ENCODE measurements around the gene EGFL8.
"Not testable (repeated sequence)": the region's sequence is repeated elsewhere in the genome, so short reads cannot be mapped to it uniquely, and the experiment has no call there.

The EGFL8 gene

DNA sequence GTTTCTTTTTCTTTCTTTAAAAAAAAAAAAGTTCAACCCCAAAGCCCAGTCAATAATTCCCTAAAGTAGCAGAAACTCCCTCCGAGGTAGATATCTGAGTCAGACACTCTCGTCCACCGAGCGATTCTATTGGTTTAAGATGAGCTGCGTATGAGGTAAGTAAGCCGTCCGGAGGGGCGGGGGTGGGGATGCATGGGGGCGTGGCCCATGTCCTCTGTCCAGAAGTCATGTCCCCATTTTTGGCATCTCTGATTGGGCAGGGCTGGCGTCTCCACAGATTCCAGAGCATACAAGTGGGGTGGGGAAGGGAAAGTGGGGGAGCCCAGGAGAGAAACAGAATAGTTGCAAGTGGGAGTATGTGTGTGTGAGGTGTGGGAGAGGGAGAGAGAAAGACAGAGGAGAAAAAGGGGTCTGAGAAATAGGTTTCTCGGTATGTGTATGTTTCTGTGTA, 21.3 kb downstream of the EGFL8 start:
- not testable (repeated sequence) for DNase-seq

DNA sequence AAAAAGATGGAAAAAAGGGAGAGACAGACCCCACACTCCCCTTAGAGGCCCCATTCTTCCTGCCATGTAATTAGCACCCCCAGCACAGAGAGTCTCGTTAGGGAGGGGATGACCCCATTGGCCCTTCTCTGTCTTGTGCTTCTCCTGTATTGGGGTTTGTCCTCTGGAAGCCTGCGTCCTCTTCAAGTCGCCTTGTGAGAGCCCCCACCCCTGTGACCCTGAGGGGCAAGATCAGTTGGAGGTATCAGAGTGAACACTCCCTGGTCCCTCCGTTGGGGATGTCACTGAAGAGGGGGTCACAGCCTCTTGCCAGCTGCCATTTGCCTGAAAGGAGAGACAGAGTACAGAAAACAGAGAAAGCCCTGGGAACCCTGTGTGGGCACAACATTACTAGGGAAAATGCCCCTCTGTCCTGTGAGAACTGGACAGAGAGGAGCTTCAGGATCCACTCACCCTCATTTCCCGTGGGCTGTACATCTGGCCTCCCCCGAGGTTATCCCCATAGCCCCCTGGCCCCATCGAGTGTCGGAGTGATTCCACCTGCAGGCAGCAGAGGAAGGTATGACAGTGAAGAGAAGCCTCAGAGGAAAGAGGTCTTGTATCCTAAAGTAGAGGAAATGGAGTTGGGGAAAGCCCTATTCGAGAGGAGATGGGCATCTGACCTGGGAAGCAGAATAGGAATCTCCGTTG, 21.9 kb downstream of the EGFL8 start:
- not testable (repeated sequence) for DNase-seq

DNA sequence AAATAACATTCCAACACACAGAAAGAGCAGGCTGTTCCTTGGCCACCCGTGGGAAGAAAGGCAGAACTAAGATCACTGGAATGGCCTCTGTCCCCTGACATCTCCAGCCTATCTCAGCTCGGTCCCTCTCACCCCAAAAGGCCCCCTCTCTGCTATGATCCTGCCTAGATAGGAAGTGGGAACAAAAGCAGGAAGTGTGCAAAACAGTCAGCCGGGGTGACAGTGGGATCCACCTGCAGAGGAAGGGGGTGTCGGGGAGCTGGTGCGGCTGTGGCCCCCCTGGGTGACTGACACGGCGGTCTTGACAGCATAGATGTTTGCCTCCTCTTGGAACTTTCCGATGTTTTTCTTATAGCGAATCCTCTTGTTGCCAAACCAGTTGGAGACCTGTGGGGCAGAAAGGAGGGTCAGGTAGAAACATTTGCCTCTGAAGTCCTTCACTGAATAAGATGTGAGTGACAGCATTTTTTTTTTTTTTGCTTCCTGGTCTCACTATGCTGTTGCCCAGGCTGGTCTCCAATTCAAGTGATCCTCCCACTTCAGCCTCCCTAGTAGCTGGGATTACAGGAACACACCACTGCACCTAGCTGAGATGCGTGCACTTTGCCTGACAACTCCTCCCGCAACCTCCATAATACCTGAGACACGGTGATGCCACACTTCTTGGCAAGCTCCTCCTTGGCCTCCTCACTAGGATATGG, 22.8 kb downstream of the EGFL8 start:
- no peak for DNase-seq

DNA sequence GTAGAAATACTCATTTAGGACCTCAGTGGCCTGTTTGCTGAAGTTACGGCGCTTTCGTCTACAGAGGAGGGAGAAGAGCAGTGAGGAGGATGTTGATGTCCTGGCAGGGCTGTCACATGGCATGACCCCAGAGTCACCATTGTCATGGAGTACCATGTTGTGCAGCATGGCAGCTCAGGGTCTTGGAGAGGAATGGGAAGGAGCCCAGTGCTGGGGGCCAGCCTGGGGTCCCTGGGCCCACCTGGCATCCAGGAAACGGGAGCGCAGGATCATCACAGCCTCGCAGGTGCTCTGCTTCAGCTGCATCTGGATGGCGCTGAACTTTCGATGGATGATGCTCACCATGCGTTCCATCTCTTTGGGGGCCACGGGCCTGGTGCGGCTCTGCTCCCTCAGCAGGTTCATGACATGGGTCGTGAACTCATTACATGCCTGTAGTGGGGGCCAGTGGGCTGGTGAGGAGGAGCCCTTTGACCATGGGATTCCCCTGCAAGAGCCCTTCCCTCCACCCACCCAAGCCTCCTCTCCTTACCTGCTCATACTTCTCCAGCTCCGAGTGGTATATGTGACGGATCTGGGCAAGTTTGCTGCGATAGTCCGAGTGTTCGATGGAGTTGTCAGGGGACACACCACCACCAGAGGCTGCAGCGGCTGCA, 23.5 kb downstream of the EGFL8 start:
- DNase-seq: not testable (repeated sequence)

DNA sequence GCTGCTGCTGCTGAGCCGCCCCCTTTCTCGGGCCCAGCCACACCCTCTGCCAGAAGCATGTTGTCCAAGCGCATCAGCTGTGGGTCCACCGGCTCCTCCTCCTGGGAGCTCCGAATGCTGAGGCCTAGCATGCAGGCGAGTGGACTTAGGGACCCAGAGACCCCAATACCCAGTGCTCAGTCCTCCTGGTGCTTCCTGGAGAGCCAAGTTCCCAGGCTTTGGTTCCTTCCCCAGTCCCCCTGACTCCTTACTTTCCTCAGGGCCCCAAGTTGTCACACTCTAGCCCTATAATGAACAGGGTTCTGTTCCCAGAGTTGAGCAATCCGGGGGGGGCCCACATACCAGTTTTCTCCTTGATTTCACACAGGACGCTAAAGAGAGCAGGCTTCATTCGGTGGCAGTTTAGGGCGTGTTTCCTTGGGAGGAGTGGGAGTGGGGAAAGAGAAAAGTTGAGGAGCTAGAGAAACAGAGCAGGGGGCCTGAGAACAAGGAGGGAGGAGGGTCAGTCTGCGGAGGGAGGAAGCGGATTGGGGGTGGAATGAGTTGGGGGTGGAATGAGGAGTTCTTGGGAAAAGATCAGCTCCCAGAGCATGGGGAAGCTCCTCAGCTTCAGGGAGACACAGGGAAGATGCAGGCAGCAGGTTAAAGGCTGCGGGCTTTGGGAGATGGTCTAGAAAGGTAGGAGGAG, 24.1 kb downstream of the EGFL8 start:
- no peak for DNase-seq

DNA sequence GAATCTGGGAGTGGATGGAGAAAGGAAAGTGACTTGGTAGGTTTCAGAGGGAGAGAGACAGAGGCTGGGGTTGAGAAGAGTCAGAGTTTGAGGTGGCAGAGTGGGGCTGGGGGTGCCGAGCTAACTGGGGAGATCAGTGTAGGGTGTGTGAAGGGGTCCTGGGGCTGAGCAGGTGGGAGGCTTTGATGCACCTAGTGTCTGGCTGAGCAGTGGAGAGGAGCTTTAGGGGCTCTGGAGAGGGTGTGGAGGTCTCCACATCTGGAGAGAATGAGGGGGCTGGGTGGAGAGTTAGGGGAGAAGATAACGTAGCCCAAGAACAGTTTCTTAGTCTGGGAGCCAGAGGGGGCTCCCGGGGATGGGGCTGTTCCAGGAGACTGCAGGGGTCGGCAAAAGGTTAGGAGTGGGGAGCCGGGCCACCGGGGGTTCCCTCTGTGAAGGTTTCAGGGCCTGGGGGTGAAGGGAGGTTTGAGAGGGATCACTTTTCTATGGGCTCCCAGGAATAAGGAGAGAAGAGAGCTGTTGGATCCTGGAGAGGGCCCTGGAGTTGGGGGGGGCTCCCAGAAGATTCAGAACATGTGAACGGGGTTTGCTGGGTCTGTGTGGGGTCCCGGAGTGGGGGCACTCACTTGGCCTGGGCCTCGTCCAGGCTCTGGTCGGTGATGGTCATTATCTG, 24.8 kb downstream of the EGFL8 start:
- no peak for DNase-seq

DNA sequence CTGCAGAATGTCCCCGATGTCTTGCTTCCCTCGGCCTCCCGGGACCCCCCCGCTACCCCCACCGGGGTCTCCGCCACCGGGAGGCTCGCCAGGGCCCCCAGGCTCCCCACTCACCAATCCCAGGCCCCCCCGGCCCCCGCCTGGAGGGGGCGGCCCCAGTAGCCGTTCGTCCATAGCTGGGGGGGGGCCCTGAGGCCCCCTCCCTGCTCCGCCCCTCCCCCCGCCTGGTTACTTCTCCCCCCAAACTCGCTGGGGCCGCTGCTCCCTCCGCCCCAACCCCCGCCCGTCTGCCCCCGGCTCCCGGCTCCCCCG, 25.3 kb downstream of the EGFL8 start:
- DNase-seq: no peak

DNA sequence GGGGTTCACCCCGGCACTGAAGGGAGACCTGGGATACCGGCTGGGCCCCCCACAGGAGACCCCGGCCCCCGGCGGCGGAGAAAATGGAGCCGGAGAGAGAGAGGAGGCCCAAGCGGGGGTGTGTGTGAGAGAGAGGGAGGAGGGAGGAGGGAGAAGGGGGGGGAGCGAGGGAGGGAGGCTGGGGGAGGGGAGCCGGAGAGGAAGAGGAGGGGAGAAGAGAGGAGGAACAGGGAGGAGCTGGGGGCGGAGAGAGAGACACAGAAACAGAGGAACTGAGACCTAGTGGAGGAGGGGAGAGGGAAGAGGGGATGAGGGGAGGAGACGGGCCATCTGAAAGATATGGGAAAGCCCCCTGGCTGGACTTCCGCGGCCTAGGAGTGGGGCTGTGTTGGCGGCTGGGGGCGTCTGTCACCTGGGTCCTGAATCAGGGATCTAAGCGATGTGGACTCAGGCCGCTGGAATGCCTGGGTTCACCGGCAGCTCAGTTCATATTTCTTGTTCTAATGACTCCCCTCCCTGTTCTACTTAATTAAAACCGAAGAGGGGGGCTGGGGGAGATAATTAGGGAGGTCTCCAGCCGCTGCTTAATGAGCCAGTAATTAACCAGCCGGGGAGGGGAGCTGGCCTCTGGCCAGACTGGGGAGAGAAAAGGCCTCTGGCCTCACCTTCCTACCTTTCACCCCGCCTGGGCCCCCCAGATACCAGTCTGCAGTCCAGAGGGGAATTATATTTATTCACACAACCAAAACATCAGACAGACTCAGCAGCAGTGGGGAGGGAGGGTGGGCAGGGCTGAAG, 25.9 kb downstream of the EGFL8 start, which contains the start of gene PBX2:
Gene PBX2 (minus strand): TSS at position 149 of the 798 bp plus-strand sequence. CDS start 287 bp downstream, outside the sequence.
- peak; percentile 70 for DNase-seq

DNA sequence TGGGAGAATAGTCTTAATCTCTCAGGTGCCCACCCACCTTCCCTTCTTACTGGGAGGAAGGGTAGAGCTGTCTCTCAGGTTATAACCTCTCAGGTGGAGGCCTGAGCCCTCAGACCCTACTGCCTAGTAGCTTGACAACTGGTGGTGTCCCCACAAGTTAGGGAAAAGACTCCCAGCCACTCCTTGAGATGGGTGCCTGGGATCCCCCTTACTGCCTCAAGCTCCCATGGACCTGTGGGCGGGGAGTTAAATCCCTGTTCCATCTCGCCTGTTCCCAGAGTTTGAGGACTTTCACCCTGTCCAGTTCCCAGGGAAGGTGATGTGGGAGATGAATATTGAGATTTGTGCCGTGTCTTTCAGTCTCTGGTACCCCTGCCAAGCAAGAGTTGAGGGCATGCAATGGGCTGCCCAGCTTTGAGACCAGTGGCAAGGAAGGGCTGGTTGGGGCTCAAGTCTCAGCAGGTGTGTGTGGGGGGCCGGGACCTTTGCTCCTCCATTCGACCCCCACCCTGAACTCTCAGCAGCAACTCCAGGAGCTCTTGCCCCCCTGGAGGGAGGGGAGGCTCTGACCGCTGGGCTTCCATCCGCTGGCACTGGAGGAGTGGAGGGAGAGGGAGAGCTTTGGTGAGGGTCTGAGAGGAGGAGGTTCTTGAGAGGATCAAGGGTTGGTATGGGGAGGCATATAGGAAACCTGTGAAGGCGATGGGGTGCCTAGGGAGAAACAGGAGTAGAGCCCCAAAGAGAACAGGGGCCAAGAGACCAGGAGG, 26.7 kb downstream of the EGFL8 start:
- DNase-seq: no peak

DNA sequence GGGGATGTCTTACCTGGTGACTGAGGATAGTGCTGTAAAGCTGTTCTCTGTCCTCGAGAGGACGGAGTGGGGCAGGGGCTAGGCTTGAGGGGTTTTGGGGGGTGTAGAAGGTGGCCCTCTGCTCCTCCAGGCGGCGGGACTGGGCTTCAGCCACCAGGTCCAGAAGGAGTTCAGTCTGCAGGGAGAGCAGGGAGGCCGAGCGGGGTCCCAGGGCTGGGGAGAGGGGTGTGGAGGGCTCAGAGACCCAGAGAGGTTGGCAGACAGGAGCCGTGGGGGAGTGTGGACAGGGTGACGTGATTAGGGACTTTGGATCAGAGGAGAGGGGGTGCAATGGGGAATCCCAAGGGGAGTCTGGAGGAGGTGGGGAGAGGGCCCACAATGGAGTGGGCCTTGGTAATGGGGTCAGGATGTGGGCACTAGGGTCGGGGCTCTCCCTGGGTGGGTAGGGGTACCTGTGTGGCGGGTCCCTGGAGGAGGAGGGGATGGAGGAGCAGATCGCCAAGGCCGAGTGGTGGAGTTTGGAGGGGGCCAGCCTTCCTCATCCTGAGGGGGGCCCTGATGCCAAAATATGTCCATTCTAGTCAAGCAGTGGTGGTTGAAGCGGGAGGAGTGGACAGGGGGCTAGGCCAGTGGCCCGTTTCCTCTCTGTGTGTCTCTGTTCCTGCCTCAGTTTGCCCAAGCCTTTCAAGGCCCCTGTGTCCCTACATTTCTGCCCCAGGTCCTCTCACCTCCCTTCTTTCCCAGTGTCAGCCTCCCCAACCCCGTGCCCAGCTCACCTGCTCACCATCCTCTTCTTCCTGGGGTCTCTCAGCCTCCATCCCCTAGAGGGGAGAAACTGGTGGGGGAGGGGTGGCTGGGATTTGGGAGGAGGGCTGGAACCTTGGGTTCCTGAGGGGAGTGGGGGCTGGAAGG, 27.6 kb downstream of the EGFL8 start:
- DNase-seq: no peak

DNA sequence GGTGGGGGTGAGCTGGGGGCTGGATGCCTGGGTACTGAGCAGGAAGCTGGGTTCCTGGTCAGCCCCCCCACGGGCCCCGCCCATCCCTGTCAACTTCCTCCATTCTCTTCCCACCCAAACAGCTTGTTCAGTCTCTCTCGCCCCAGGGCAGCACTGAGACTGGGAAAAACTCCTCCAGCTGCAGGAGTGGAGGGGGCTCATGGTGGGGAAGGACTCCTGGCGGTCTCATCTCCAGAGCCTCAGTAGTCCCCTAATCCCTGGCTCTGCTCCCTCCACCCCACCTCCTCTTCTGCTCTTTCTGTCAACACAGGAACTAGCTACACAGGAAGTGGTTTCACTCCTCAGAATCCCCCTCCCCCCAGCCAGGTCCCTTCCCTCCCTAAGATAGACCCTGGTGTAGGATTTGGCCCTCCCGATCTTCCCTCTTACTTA, 28.2 kb downstream of the EGFL8 start, which contains the start of gene GPSM3:
Gene GPSM3 (minus strand): TSS at position 36 of the 432 bp plus-strand sequence. CDS start 130 bp downstream, outside the sequence.
- no peak for DNase-seq

DNA sequence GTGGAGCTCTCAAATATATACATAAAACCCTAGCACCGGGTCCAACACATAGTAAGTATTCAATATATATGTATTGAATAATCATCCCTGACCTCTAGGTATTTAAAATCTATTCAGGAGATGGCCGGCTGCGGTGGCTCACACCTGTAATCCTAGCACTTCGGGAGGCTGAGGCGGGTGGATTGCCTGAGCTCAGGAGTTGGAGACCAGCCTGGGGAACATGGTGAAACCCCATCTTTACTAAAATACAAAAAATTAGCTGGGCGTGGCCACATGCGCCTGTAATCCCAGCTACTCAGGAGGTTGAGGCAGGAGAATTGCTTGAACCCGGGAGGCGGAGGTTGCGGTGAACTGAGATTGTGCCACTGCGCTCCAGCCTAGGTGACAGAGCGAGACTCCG, 28.7 kb downstream of the EGFL8 start:
- not testable (repeated sequence) for DNase-seq

DNA sequence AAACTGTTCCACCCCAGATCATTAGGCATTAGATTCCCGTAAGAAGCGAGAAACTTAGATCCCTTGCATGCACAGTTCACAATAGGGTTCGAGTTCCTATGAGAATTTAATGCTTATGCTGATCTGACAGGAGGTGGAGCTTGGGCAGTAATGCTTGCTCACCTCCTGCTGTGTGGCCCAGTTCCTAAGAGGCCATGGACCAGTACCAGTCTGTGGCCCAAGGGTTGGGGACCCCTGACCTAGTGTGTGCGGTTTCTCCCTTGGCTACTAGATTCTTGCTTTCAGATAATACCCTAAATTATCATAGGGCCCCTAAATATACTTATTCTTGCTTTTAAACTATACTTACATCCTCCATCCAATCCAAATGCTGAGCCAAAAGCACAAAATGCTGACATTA, 30.0 kb downstream of the EGFL8 start:
- DNase-seq: no peak

DNA sequence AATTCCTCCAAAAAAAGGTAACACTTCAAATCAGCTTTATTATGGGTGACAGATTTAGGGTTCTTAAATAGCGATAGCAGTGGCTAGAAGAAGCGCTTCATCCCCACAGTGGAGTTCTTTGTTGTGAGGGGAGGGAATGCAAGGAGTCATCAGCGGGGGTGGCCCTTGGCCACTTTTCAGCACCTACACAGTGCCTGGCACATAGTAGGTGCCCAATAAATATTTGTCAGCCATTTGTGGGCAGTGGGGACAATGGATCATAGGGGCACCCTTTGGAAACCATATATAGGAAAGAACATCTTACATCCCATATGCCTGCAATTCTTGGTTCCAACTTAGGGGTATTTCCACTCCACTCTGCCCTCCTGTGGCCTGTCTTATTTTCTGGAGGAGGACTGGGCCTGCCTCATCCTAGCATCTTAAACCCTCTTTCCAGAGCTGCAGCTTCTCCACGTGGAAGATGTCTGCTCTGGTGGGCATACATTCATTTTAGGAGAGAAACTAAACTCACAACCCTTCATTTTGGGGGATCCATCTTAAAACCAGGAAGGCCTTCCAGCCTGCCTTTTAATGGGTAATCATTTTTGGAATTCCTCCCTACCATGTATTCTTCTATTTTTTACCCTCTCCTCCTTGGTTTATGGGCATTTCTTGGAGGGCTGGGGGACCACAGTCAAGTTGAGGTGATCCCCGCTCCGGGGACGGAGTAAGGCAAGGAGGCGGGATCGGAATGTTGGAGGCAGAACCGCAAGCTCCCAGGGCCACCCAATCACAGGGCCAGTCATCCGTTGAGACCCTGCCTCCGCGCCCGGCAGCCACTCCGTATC, 30.6 kb downstream of the EGFL8 start:
- peak; percentile 23 for DNase-seq

DNA sequence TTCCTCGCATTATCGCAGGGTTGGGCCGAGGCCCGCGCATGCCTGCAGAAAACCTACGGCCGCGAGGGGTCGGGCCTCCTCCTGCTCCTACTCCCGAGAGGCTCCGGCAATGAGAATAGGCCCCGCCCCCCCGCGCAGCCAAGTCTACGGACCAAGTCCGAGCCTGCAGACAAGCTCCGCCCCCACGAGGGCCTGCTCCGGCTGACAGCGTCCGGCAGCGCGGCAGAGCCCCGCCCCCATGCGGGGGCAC, 31.2 kb downstream of the EGFL8 start:
- peak; percentile 99 for DNase-seq

DNA sequence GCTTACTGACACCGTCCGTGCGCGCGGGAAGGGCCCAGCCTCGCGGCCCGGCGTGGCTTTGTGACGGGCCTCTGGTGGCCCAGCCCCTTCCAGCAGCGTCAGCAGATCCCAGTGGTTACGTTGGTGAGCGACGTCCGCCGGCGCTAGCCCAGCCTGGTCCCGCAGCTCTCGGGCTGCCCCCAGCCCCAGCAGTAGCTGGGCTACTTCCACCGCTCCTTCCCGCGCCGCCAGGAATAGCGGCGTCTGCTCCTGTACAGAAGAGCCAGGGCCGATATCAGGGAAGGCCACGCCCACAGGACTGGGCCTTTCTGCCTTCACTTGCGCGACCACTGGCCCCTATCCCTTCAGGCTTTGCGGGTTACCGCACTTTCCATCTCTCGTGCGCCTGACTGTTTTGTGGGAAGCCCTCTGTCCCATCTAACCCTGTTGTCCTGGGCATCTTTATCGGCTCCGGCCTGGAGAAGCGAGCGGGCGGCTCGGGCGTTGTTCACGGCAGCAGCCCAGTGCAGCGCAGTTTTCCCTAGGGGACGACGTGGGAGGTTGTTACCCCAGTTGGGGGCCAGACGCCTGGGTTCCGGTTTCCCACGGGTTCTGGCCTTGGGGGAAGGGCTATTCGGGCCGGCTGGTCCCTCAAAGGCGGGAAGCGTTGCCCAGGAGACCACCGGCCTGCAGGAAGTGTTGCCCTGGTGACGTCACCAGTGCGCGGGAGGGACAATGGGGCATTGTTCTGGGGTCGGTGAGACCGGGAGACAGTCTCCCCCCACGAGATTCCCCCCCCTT, 31.7 kb downstream of the EGFL8 start:
- DNase-seq: peak; percentile 48

DNA sequence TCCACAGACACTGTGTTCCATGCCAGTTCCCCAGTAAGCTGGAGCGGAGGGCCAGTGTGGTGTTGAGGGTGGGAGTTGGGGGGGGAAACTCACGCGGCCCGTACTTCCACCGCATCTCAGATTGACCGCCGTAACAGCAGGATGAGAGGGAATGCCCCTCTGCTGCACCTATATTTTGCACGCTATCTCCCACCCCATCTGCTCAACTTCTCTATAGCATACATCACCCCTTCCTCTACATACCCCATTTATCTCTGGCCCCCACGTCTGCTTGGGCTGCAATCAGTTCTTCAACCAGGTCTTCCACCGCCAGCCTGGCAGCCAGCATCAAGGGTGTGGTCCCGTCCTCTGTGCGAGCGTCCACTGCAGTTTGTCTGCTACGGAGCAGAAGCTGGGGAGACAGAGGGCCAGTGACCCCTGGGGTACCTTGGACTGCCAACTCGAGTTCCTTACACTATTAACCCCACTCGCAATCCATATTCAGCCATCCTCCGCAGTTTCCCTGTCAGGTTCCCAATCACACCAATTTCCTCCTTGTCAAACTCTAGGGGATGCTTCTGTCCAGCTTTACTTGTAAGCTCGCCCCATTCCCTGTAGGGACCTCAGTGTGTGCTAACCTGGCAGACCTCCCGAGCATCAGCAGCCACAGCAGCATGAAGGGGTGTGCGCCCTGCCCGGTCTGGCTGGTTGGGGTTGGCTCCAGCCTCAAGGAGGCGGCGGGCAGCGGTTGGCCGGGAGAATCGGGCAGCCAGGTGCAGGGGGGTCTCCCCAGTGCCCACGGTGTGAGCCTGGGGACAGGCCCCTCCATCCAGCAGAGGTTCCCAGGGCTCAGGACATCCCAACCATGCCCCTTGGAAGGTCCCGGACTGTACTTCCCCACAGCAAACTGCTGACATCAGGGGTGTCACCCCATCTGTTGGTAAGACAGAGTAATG, 32.6 kb downstream of the EGFL8 start:
- no peak for DNase-seq
